GM21723 (cell line): ENCODE data around the gene KLRD1.
"Not testable (repeated sequence)": the region's sequence is repeated elsewhere in the genome, so short reads cannot be mapped to it uniquely, and the experiment has no call there.

Experiments
- ATAC-seq: cut with Tn5 transposase; IDR thresholded peaks from one replicate; pipeline ENCODE4 v1.9.1; 2021; ENCODE audit warnings: mild to moderate bottlenecking, moderate library complexity; ENCODE audit not compliant: unreplicated experiment

KLRD1 gene

DNA sequence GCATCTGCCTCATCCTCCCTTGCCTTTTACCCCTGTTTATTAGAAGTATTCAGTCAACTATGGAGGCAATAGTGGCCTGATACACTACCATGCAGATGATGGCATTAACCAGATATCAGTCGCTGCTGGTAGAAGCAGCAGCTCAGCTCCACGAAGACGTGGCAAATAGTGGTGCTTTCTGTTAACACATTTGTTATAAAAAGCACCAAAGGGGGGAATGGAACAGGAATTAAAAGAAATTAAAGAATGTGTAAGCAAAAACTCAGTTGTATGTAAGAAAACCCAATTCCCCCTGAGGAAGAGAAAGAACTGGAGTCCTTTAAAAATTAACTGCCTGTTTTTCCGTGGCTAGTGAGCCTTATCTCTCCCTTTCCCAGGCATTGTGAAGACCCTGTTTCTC is 60.0 kb downstream of the KLRD1 start:
- ATAC-seq, result not testable (repeated sequence)

DNA sequence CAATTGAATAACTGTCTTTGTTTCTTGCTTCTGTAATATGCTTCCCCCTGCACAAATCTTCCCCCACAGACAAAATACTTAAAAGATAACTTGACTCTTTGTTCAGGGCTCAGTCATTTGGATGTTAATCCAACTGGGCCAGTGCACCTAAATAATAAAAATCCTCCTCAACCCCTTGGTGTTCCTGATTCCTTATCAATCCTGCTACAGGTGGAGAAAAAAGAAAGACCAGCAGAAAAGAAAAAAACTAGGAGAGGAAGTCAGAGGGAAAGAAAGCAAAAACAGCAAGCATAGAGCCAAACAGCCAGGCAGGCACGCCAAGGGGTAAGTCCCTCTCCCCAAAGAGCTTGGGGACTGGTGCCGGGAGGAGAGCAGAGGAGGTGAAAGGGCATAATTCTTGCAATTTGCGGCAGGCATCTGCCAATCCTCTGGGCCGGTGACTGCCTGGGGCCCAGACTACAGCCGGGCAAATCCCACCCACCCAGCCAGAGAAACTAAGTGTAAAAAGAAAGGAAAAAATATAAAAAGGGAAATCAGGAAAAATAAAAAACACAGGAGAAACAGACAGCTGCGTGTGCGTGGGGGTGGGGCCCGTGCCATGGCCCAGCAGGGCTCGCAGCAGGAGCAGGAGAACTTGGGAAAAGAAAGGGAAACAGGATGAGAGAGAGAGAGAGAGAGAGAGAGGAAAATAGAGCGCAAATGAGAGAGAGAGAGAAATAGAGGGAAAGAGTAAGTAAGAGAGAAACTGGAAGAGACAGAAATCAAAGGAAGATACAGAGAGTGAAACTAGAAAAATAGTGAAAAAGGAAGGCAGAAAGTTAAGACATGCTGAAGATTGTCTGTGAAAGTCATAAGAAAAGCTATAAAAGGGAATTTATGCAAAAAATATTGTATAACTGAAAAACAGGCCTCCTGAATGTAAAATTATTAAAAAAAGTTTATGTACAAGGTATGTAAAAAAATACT is 60.8 kb downstream of the KLRD1 start:
- ATAC-seq, result no peak

DNA sequence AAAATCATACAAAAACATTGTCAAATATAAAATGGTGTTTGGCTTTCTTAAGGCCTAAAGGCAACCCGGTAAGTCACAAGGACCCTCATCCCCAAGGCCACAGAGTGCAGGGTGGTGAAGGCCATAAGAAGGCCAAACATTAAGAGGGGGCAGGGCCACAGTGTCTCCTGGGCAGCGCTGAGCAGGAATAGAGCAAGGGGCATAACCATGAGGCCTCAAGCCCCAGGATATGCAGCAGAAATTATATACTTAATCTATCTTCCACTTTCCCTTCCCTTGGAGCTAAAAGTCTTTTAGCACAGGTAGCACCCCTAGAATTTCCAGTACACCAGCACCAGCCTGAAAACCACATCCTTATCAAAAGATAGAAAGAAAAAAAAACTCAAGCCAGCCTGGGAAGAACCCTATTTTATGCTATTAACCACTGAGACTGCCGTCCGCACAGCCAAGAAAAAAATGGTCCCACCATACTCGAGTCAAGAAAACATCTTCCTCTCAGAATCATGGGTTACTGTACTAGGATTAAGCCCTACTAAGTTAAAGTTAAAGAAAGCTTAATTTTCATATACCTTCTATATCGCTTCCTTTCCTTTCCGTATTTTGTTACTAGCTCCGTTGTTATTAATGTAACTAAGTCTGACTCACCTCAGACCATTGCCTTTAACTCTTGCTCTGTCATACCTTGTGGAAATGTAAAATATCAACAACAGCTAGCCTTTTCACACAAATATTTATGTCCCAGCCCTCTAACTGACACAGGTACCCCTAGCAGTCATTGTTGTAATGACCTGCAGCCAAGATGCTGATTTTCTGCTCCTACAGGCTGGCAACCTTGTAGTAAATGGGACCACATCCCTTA is 62.1 kb downstream of the KLRD1 start:
- no peak for ATAC-seq

DNA sequence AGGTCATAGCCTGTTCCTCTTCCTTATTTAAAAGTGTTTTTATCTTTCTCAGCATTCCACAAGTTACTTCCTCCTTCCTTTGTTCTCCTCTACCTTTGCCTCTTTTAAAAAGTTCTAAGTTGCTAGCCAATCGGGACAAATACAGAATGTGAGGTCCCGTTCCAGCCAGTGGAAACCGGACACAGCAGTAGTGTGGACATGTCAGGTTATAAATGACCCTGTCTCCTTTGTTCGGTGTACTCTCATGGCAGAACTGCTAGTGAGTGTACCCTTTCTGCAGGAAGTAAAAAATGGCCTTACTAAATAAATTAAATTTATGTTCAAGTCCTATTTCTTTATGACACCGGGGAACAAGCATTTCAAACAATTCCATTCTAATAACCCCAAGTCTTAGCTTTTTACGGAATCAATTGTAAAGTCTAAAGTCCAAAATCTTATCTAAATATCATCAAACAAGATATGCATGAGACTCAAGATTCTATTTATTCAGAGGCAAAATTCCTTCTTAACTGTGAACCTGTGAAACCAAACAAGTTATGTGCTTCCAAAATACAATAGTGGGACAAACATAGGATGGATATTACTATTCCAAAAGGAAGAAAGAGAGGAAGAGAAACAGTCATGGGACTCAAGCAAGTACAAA is 64.3 kb downstream of the KLRD1 start:
- ATAC-seq, result not testable (repeated sequence)

DNA sequence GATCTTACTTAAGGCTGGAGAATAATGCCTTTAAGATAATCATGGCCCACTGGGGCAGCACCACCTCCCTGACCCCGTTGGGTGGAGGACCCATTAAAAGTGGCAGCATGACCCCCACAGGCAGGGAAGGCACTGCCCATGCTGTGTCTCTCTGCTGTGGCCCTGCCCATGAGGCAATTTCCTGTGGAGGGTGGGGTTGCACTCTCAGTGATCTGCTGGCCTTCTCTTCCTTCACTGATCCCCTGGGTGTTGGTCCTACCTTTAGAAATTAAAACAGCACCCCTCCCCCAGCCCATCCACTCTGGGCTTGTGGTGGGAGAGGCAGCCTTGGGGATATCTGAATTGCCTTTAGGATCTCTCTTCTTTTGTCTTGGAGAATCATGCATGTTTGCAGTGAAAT is 64.9 kb downstream of the KLRD1 start:
- no peak for ATAC-seq

DNA sequence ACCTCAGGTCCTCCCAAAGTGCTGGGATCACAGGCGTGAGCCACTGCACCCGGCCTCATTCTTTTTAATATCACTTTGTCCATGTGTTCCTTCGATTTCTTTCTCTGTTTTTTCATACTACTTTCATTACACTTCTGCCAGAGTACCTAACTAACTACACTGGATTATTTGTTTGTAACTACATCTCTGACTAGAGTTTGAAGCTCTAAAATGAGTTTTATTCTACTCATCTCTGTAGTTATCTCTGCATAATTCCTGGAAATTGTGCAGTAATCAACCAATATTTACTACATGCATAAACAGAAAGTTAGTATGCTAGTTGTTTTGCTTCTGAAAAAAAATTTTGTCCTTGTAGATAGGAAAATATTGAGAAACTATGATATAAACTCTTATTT is 67.0 kb downstream of the KLRD1 start:
- ATAC-seq, result no peak

DNA sequence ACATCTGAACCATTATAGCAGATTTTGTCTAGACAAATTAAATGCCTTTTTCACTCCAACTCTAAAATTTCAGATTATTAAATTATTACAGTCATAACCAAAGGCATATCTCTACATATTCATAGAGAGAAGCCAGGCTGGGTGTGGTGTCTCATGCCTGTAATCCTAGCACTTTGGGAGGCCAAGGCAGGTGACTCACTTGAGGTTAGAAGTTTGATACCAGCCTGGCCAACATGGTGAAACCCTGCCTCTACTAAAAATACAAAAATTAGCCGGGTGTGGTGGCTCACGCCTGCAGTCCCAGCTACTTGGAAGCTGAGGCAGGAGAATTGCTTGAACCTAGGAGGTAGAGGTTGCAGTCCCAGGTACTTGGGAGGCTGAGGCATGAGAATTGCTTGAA is 71.1 kb downstream of the KLRD1 start:
- ATAC-seq, result not testable (repeated sequence)
